Measurements from ENCODE around the gene RBMS3. TPM values are rescaled to one million over a fixed set of nuclear protein-coding genes. Genes with fewer than 3 reads are reported as not detected.

Gene RBMS3
- total RNA-seq, 1 donor from 2014 or later, result 0.47 TPM

DNA sequence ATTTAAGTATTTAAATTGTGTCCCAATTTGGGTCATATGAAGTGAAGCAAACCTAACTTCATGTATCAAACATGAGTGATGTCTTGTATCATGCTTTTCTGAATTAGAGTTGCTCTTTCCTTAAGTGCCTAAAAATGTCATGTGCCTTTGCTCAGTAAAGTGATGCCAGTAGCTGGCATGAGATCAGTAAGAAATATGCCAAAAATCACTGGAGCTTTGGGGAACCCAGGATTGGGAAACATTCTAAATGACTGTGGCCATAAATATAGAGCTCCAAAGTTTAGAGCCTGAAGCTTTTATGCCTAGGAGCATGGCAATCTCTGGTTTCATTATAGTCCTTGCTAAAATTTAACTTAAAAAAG lies 33.8 kb downstream of the RBMS3 start:
- no peaks in the 10 kb centered on the region for H3K79me2 ChIP-seq (ENCODE audit: low read depth)
- Mint-ChIP-seq H3K4me1 (peaks cover 8% of the 10 kb centered on the region), H3K27ac (no peak overlapping the region), H3K36me3 (no peaks in the 10 kb centered on the region), H3K9me3 (no peaks in the 10 kb centered on the region), H3K4me3 (no peak overlapping the region), H3K27me3 (ENCODE audit: insufficient read depth, low read depth) (no peaks in the 10 kb centered on the region)
- TF ChIP-seq EZH2phosphoT487 (IDR thresholded peaks at IDR 0.05), result no peak
- TF ChIP-seq EZH2 (IDR thresholded peaks at IDR 0.05), result no peak
- TF ChIP-seq, protein P1, sequence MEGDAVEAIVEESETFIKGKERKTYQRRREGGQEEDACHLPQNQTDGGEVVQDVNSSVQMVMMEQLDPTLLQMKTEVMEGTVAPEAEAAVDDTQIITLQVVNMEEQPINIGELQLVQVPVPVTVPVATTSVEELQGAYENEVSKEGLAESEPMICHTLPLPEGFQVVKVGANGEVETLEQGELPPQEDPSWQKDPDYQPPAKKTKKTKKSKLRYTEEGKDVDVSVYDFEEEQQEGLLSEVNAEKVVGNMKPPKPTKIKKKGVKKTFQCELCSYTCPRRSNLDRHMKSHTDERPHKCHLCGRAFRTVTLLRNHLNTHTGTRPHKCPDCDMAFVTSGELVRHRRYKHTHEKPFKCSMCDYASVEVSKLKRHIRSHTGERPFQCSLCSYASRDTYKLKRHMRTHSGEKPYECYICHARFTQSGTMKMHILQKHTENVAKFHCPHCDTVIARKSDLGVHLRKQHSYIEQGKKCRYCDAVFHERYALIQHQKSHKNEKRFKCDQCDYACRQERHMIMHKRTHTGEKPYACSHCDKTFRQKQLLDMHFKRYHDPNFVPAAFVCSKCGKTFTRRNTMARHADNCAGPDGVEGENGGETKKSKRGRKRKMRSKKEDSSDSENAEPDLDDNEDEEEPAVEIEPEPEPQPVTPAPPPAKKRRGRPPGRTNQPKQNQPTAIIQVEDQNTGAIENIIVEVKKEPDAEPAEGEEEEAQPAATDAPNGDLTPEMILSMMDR (IDR thresholded peaks at IDR 0.05), result no peak
- no peaks in the 10 kb centered on the region for H3F3A ChIP-seq (ENCODE audit: low read depth)
- H3K36me3 ChIP-seq, result no peaks in the 10 kb centered on the region
- no peak overlapping the region for H3K27ac ChIP-seq
- no peak overlapping the region for H3K4me3 ChIP-seq
- H3K9me3 ChIP-seq (ENCODE audit: low read depth), result no peaks in the 10 kb centered on the region
- no peaks in the 10 kb centered on the region for H3K27me3 ChIP-seq
- H3K4me2 ChIP-seq, result no peak overlapping the region
- no peak overlapping the region for H3K9ac ChIP-seq
- no peak for DNase-seq (ENCODE audit: low spot score)
- H4K20me1 ChIP-seq (ENCODE audit: low read depth), result no peaks in the 10 kb centered on the region
- no peaks in the 10 kb centered on the region for H3K4me1 ChIP-seq
- no peak overlapping the region for H2AFZ ChIP-seq (replicated peaks)

DNA sequence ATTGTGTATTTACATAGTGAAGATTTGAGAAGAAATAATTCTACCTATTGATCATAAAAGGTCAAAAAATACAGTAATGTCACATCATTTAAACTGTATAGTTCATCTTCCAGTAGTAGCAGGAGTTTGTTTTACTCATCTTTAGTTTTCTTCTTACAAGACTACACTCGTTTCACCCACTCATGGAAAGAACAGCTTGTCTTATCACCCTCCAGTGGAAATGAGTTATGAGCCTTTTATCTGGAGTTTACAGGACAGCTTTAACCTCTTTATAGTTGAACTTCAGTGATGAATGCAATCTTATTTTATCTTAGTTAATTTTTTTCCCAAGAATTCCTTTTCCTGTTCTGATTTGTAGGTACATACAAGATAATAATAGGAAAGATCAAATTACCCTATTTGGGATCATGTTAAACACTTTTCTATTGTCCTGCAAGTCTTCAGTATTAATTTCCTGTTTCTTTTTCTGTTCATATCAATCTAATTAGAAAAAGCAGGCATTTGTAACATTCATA lies 36.8 kb downstream of the RBMS3 start:
- no peaks in the 10 kb centered on the region for H3K9me3 ChIP-seq (ENCODE audit: low read depth)
- no peak overlapping the region for H3K4me3 Mint-ChIP-seq
- no peak for DNase-seq (ENCODE audit: low spot score)
- H3F3A ChIP-seq (ENCODE audit: low read depth), result no peaks in the 10 kb centered on the region
- no peaks in the 10 kb centered on the region for H3K36me3 Mint-ChIP-seq
- H2AFZ ChIP-seq (replicated peaks), result no peak overlapping the region
- H3K4me1 ChIP-seq, result no peaks in the 10 kb centered on the region
- H3K4me1 Mint-ChIP-seq, result peaks cover 4% of the 10 kb centered on the region
- no peaks in the 10 kb centered on the region for H4K20me1 ChIP-seq (ENCODE audit: low read depth)
- no peaks in the 10 kb centered on the region for H3K36me3 ChIP-seq
- no peak overlapping the region for H3K27ac ChIP-seq
- no peaks in the 10 kb centered on the region for H3K27me3 Mint-ChIP-seq (ENCODE audit: insufficient read depth, low read depth)
- H3K9me3 Mint-ChIP-seq, result no peaks in the 10 kb centered on the region
- no peak for TF ChIP-seq EZH2 (IDR thresholded peaks at IDR 0.05)
- no peak for TF ChIP-seq EZH2phosphoT487 (IDR thresholded peaks at IDR 0.05)
- TF ChIP-seq, protein P1 (IDR thresholded peaks at IDR 0.05), result no peak
- no peak overlapping the region for H3K9ac ChIP-seq
- H3K27ac Mint-ChIP-seq, result no peak overlapping the region
- H3K4me3 ChIP-seq, result no peak overlapping the region
- no peak overlapping the region for H3K4me2 ChIP-seq
- no peaks in the 10 kb centered on the region for H3K27me3 ChIP-seq
- no peaks in the 10 kb centered on the region for H3K79me2 ChIP-seq (ENCODE audit: low read depth)

DNA sequence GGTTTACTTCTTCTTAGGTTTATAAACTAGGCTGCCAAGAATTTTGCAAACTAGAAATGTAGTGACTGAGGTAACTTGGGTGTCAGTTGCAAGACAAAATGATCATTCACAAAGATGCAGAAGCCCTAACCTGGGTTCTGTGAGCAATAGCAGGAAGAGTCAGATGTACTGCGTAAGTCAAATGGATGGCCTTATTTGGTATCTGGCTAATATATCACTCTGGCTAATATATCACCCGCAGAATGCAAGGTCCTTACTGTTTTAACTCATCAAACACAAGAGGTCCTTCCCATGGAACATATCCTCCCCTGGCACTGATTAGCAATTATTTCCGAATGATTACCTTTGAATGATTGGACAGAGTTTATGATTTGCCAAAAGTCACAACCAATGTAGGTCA lies 37.4 kb downstream of the RBMS3 start:
- H2AFZ ChIP-seq (replicated peaks), result no peak overlapping the region
- H3K9me3 Mint-ChIP-seq, result no peaks in the 10 kb centered on the region
- TF ChIP-seq EZH2phosphoT487 (IDR thresholded peaks at IDR 0.05) (no peak), EZH2 (IDR thresholded peaks at IDR 0.05) (no peak)
- TF ChIP-seq, protein P1 (IDR thresholded peaks at IDR 0.05), result no peak
- no peaks in the 10 kb centered on the region for H3K4me1 ChIP-seq
- H3K27me3 ChIP-seq, result no peaks in the 10 kb centered on the region
- no peaks in the 10 kb centered on the region for H4K20me1 ChIP-seq (ENCODE audit: low read depth)
- H3K9me3 ChIP-seq (ENCODE audit: low read depth), result no peaks in the 10 kb centered on the region
- no peaks in the 10 kb centered on the region for H3K36me3 ChIP-seq
- no peak overlapping the region for H3K4me3 Mint-ChIP-seq
- no peak overlapping the region for H3K4me2 ChIP-seq
- no peaks in the 10 kb centered on the region for H3K4me1 Mint-ChIP-seq
- no peak for DNase-seq (ENCODE audit: low spot score)
- no peaks in the 10 kb centered on the region for H3K27me3 Mint-ChIP-seq (ENCODE audit: insufficient read depth, low read depth)
- H3K27ac Mint-ChIP-seq, result no peak overlapping the region
- no peak overlapping the region for H3K27ac ChIP-seq
- H3F3A ChIP-seq (ENCODE audit: low read depth), result no peaks in the 10 kb centered on the region
- H3K9ac ChIP-seq, result no peak overlapping the region
- no peaks in the 10 kb centered on the region for H3K36me3 Mint-ChIP-seq
- H3K4me3 ChIP-seq, result no peak overlapping the region
- H3K79me2 ChIP-seq (ENCODE audit: low read depth), result no peaks in the 10 kb centered on the region
